GM12892 (cell line): ENCODE data around the gene JAG1.

ENCODE experiments used
- POLR2A ChIP-seq: IDR thresholded peaks from 2 replicates; pipeline ENCODE4 v1.6.1; 2011; ENCODE audit warnings: low read depth, low read length, control low read depth
- POLR2AphosphoS5 ChIP-seq: IDR thresholded peaks from 2 replicates; pipeline ENCODE4 v1.6.1; 2011; ENCODE audit warnings: low read depth, low read length, control low read depth
- TAF1 ChIP-seq: IDR thresholded peaks from 2 replicates; pipeline ENCODE4 v1.6.1; 2011; ENCODE audit warnings: low read depth, mild to moderate bottlenecking, control low read depth, low read length, borderline replicate concordance

GRCh38 chr20:10673842-10674683, at the start of gene JAG1:
- TF ChIP-seq POLR2A = no peak
- TF ChIP-seq POLR2AphosphoS5 = no peak
- no peak for TF ChIP-seq TAF1
